Thoracic aorta (tissue), 2 donors: ENCODE measurements around the gene TNRC6B. TPM values are rescaled to one million over a fixed set of nuclear protein-coding genes. Genes with fewer than 3 reads are reported as not detected.
"Not testable (repeated sequence)": the region's sequence is repeated elsewhere in the genome, so short reads cannot be mapped to it uniquely, and the experiment has no call there.

Source experiments
- ATAC-seq: fragments of 150-250 bp; one replicate; pipeline ENCODE4 v1.8.0; 2017; ENCODE audit warnings: low read depth; ENCODE audit not compliant: insufficient number of reproducible peaks, low FRiP score
- DNase-seq: peaks from one replicate; pipeline ENCODE4 v3.0.0-alpha.2; 2020; ENCODE audit warnings: low spot score
- H3K27ac ChIP-seq, 2 donors: fragments of 200-600 bp; sonication (generic); 1 replicate in 1 of 2; 2 replicates in 1 of 2; pipeline ENCODE4 v1.5.1; 2016; ENCODE audit warnings: mild to moderate bottlenecking in 2 of 2, moderate library complexity in 2 of 2
- H3K27me3 ChIP-seq: fragments of 200-600 bp; sonication (generic); replicated peaks from 2 replicates; pipeline ENCODE4 v1.6.0; 2016; ENCODE audit warnings: mild to moderate bottlenecking; ENCODE audit not compliant: insufficient read depth
- H3K36me3 ChIP-seq: fragments of 200-600 bp; sonication (generic); one replicate; pipeline ENCODE4 v1.5.1; 2016
- H3K4me1 ChIP-seq, 2 donors: fragments of 200-600 bp; sonication (generic); 1 replicate in 1 of 2; 2 replicates in 1 of 2; pipeline versions ENCODE4 v1.5.1 to v1.6.0; 2016; ENCODE audit warnings: low read depth in 2 of 2, mild to moderate bottlenecking in 1 of 2; ENCODE audit not compliant: control insufficient read depth in 1 of 2
- H3K4me3 ChIP-seq: fragments of 200-600 bp; sonication (generic); 2 replicates; pipeline ENCODE4 v1.5.1; 2016; ENCODE audit warnings: mild to moderate bottlenecking
- H3K9me3 ChIP-seq: fragments of 200-600 bp; sonication (generic); 2 replicates; pipeline ENCODE4 v1.5.1; 2016
- total RNA-seq, 2 donors: library from RNA; depleted of rRNA; stranded (reverse); fragments of >200 nt; gene quantifications; one replicate each; pipeline versions ENCODE4 v1.1.0 to v1.2.3, GENCODE V29; 2016
- TF ChIP-seq, protein P1 (sequence below): fragments of 200-600 bp; sonication (generic); IDR thresholded peaks from one replicate; pipeline ENCODE4 v1.5.1; 2019; ENCODE audit warnings: antibody characterized with exemption

Gene TNRC6B
- total RNA-seq, 2 donors from 2014 or later, result 58.5 to 98.0 TPM

GRCh38 chr22:40368016-40368415 lies 190.3 kb downstream of the TNRC6B start:
- TF ChIP-seq, protein P1, sequence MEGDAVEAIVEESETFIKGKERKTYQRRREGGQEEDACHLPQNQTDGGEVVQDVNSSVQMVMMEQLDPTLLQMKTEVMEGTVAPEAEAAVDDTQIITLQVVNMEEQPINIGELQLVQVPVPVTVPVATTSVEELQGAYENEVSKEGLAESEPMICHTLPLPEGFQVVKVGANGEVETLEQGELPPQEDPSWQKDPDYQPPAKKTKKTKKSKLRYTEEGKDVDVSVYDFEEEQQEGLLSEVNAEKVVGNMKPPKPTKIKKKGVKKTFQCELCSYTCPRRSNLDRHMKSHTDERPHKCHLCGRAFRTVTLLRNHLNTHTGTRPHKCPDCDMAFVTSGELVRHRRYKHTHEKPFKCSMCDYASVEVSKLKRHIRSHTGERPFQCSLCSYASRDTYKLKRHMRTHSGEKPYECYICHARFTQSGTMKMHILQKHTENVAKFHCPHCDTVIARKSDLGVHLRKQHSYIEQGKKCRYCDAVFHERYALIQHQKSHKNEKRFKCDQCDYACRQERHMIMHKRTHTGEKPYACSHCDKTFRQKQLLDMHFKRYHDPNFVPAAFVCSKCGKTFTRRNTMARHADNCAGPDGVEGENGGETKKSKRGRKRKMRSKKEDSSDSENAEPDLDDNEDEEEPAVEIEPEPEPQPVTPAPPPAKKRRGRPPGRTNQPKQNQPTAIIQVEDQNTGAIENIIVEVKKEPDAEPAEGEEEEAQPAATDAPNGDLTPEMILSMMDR, result no peak
- H3K4me3 ChIP-seq, result no peak overlapping the region
- no peak overlapping the region for H3K27ac ChIP-seq
- no peak for DNase-seq
- no peaks in the 10 kb centered on the region for H3K27me3 ChIP-seq
- peaks cover 28% of the 10 kb centered on the region for H3K36me3 ChIP-seq
- ATAC-seq, result no peak
- no peaks in the 10 kb centered on the region for H3K9me3 ChIP-seq
- peaks cover 3 to 6% of the 10 kb centered on the region in 2 donors for H3K4me1 ChIP-seq

- Histone ChIP-seq H3K4me1 (peaks cover 3 to 6% of the 10 kb centered on the region in 2 donors), H3K27me3 (no peaks in the 10 kb centered on the region), H3K4me3 (no peak overlapping the region), H3K27ac (no peak overlapping the region), H3K9me3 (no peaks in the 10 kb centered on the region), H3K36me3 (peaks cover 22% of the 10 kb centered on the region)
- DNase-seq (no peak), ATAC-seq (no peak)
- TF ChIP-seq, protein P1, result no peak
Observed at GRCh38 chr22:40368836-40369235, 191.1 kb downstream of the TNRC6B start.

DNA sequence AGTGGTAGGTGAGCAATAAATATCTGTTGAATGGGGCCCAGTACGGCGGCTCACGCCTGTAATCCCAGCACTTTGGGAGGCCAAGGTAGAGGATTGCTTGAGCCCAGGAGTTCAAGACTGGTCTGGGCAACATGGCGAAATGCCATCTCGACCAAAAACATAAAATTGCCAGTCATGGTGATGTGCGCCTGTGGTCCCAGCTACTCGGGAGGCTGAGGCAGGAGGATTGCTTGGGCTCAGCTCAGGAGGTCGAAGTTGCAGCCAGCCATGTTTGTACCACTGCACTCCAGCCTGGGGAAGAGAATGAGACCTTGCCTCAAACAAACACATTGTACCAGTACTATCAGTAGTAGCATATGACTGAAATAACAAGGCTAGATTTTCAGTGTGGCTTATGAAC lies 196.8 kb downstream of the TNRC6B start:
- no peaks in the 10 kb centered on the region for H3K9me3 ChIP-seq
- no peak for ATAC-seq
- H3K4me3 ChIP-seq, result no peak overlapping the region

GRCh38 chr22:40376149-40376548 lies 198.4 kb downstream of the TNRC6B start:
- Histone ChIP-seq H3K36me3 (no peaks in the 10 kb centered on the region), H3K27me3 (no peaks in the 10 kb centered on the region), H3K4me3 (no peak overlapping the region), H3K9me3 (no peaks in the 10 kb centered on the region), H3K27ac (no peak overlapping the region), H3K4me1 (peaks cover 3 to 6% of the 10 kb centered on the region in 2 donors)
- TF ChIP-seq, protein P1, result no peak
- DNase-seq (no peak), ATAC-seq (no peak)

More for the DNA sequence above, 196.8 kb downstream of the TNRC6B start:
- TF ChIP-seq, protein P1, result no peak
- no peak overlapping the region for H3K27ac ChIP-seq
- no peaks in the 10 kb centered on the region for H3K27me3 ChIP-seq
- no peaks in the 10 kb centered on the region for H3K36me3 ChIP-seq
- no peak for DNase-seq
- H3K4me1 ChIP-seq, result peaks cover 3 to 6% of the 10 kb centered on the region in 2 donors

DNA sequence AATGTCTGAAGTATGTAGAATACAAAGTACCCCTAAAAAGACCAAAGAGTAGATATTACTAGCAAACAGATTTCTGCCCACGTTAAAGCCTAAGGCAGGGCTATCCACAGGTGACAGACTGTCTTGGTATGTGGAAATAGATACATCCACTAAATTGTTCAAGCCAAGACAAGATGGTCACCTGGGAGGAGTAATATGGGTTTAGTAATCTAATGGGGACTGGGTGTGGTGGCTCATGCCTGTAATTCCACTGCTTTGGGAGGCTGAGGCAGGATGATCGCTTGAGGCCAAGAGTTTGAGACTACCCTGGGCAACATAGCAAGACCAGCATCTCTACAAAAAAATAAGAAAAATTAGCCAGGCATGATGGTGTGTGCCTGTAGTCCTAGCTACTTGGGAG lies 200.2 kb downstream of the TNRC6B start:
- Histone ChIP-seq H3K4me3 (no peak overlapping the region), H3K27ac (no peak overlapping the region), H3K27me3 (no peaks in the 10 kb centered on the region), H3K4me1 (no peaks in the 10 kb centered on the region), H3K36me3 (no peaks in the 10 kb centered on the region), H3K9me3 (no peaks in the 10 kb centered on the region)
- TF ChIP-seq, protein P1, result no peak
- ATAC-seq (no peak), DNase-seq (no peak)

DNA sequence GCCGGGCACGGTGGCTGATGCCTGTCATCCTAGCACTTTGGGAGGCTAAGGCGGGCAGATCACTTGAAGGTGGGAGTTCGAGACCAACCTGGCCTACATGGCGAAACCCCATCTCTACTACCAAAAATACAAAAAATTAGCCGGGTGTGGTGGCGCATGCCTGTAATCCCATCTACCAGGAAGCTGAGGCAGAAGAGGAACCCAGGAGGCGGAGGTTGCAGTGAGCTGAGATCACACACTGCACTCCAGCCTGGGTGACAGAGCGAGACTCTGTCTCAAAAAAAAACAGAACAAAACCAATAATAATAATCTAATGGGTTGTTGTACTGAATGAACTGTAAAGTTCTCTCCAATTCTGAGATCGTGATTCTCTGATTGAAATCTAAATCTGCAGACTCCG lies 200.7 kb downstream of the TNRC6B start:
- not testable (repeated sequence) for H3K4me1 ChIP-seq, H3K27me3 ChIP-seq, H3K4me3 ChIP-seq, DNase-seq, H3K27ac ChIP-seq, ATAC-seq, H3K36me3 ChIP-seq, H3K9me3 ChIP-seq
